ENCODE measurements around the gene RABEP2.
A peak's percentile ranks its signal among the peaks of the same experiment; 100 is the strongest.

The RABEP2 gene

DNA sequence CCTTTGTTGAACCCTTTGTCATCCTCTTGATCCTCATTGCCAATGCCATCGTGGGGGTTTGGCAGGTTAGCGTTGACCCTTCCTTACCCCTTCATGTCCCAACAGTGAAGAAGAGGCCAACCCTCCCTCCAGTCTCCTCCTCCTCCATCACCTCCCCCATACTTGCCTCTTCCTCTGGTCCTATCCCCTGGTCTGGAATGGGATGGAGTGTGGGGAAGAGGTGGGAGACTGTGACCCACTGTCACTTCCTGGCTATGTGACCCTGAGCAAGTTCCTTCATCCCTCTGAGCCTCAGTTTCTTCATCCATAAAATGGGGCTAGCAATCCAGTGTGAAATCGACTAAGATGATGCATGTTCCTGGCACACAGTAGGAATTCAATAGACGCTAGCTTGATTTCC lies 44.1 kb downstream of the RABEP2 start:
- H3K4me3 ChIP-seq (ENCODE audit: low read length, poor library complexity, severe bottlenecking), result no peak overlapping the region

DNA sequence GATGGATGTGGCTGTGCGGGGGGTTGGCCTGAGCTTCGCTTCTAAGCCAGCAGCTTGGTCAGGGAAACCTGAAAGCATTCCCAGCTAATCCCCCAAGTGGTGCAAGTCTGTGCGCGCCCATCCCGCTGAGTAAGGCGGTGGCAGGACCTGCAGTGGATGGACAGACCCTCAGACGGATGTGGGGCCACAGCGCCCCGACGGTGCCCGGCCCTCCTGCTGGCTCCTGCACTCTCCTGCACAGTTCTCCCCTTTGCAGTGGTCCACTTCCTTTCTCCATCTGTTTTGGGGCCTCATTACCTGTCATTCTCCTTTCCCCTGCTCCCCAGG lies 44.5 kb downstream of the RABEP2 start:
- peak overlapping the region; percentile 90 for H3K9ac ChIP-seq (ENCODE audit: low read depth, low read length, poor library complexity, severe bottlenecking)
- H3K4me2 ChIP-seq (ENCODE audit: low read depth, low read length, poor library complexity, severe bottlenecking), result peak overlapping the region; percentile 96
- H3K27me3 ChIP-seq (ENCODE audit: insufficient read depth, low read length, poor library complexity, severe bottlenecking), result no peaks in the 10 kb centered on the region
- H3K36me3 ChIP-seq (ENCODE audit: insufficient read depth, low read length), result no peaks in the 10 kb centered on the region
- H3K4me1 ChIP-seq (ENCODE audit: insufficient read depth, low read length, poor library complexity, severe bottlenecking), result peaks cover 14% of the 10 kb centered on the region
- peak overlapping the region; percentile 86 for H3K4me3 ChIP-seq (ENCODE audit: low read length, poor library complexity, severe bottlenecking)
- TF ChIP-seq, protein P1, sequence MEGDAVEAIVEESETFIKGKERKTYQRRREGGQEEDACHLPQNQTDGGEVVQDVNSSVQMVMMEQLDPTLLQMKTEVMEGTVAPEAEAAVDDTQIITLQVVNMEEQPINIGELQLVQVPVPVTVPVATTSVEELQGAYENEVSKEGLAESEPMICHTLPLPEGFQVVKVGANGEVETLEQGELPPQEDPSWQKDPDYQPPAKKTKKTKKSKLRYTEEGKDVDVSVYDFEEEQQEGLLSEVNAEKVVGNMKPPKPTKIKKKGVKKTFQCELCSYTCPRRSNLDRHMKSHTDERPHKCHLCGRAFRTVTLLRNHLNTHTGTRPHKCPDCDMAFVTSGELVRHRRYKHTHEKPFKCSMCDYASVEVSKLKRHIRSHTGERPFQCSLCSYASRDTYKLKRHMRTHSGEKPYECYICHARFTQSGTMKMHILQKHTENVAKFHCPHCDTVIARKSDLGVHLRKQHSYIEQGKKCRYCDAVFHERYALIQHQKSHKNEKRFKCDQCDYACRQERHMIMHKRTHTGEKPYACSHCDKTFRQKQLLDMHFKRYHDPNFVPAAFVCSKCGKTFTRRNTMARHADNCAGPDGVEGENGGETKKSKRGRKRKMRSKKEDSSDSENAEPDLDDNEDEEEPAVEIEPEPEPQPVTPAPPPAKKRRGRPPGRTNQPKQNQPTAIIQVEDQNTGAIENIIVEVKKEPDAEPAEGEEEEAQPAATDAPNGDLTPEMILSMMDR (conservative IDR thresholded peaks at IDR 0.05; ENCODE audit: low read length), result no peak
- no peak for TF ChIP-seq EZH2phosphoT487 (IDR thresholded peaks at IDR 0.05; ENCODE audit: borderline replicate concordance)
- no peaks in the 10 kb centered on the region for H4K20me1 ChIP-seq (ENCODE audit: insufficient read depth, low read length, poor library complexity, severe bottlenecking)
- no peaks in the 10 kb centered on the region; the same call in 1 of the 2 replicates for H3F3A ChIP-seq (ENCODE audit: low read depth)
- no peaks in the 10 kb centered on the region for H3K9me2 ChIP-seq (replicated peaks; ENCODE audit: low read depth, low read length)
- no peak overlapping the region for H2AFZ ChIP-seq (ENCODE audit: low read length)
- no peaks in the 10 kb centered on the region for H3K9me3 ChIP-seq (ENCODE audit: insufficient read depth, low read depth, low read length)
- peaks cover 14% of the 10 kb centered on the region for H3K79me2 ChIP-seq (ENCODE audit: insufficient read depth, low read length)

More for the DNA sequence above, 44.1 kb downstream of the RABEP2 start:
- Histone ChIP-seq H3K9me2 (replicated peaks; ENCODE audit: low read depth, low read length) (no peaks in the 10 kb centered on the region), H3K9me3 (ENCODE audit: insufficient read depth, low read depth, low read length) (no peaks in the 10 kb centered on the region), H3K79me2 (ENCODE audit: insufficient read depth, low read length) (peaks cover 14% of the 10 kb centered on the region), H3K4me2 (ENCODE audit: low read depth, low read length, poor library complexity, severe bottlenecking) (no peak overlapping the region), H3K9ac (ENCODE audit: low read depth, low read length, poor library complexity, severe bottlenecking) (no peak overlapping the region), H3K36me3 (ENCODE audit: insufficient read depth, low read length) (no peaks in the 10 kb centered on the region), H3K27me3 (ENCODE audit: insufficient read depth, low read length, poor library complexity, severe bottlenecking) (no peaks in the 10 kb centered on the region), H3K4me1 (ENCODE audit: insufficient read depth, low read length, poor library complexity, severe bottlenecking) (peaks cover 14% of the 10 kb centered on the region), H3F3A (ENCODE audit: low read depth) (no peaks in the 10 kb centered on the region), H2AFZ (ENCODE audit: low read length) (no peak overlapping the region), H4K20me1 (ENCODE audit: insufficient read depth, low read length, poor library complexity, severe bottlenecking) (no peaks in the 10 kb centered on the region)
- TF ChIP-seq, protein P1 (conservative IDR thresholded peaks at IDR 0.05; ENCODE audit: low read length), result no peak
- TF ChIP-seq EZH2phosphoT487 (IDR thresholded peaks at IDR 0.05; ENCODE audit: borderline replicate concordance), result no peak

DNA sequence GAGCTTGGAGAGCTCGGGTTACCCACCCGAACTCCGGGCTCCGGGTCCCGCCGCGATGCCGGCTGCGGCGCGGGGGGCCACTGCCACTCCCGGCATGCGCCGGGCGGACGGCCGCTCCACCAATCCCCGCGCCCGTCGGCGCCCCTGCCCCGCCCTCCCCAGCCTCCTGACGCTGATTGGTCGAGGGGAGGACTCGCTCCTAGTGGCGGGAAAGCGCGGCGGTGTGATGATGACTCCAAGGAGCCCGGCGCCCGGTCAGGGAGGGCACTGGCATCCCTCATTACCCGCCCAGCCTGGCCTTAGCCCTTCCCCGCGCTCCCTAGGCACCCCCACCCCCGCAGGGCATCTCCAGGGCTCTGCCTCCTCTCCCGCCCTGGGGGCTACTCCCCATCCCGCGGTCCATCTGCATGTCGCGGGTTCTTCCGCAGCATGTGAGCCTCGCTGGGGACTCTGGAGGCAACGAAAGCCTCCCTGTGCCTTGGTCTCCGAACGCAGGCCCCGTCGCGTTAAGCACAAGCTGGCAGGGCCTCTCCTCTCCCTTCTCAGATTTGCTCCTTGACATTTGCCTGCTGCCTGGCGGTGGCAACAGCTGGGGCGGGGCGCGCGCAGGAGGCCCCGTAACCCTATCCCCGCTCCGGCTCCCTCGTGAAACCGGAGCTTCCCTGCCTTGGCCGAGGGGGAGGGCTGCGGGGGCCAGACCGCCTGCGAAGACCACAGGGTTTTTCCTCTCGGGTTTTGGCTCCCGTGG lies 45.0 kb downstream of the RABEP2 start:
- TF ChIP-seq, protein P1 (conservative IDR thresholded peaks at IDR 0.05; ENCODE audit: low read length), result no peak
- TF ChIP-seq EZH2phosphoT487 (IDR thresholded peaks at IDR 0.05; ENCODE audit: borderline replicate concordance), result no peak
- Histone ChIP-seq H3K9ac (ENCODE audit: low read depth, low read length, poor library complexity, severe bottlenecking) (peak overlapping the region; percentile 90), H3F3A (ENCODE audit: low read depth) (no peaks in the 10 kb centered on the region; the same call in 1 of the 2 replicates), H3K4me2 (ENCODE audit: low read depth, low read length, poor library complexity, severe bottlenecking) (peak overlapping the region; percentile 96), H3K27me3 (ENCODE audit: insufficient read depth, low read length, poor library complexity, severe bottlenecking) (no peaks in the 10 kb centered on the region), H4K20me1 (ENCODE audit: insufficient read depth, low read length, poor library complexity, severe bottlenecking) (no peaks in the 10 kb centered on the region), H2AFZ (ENCODE audit: low read length) (peak overlapping the region; percentile 86), H3K4me1 (ENCODE audit: insufficient read depth, low read length, poor library complexity, severe bottlenecking) (peaks cover 14% of the 10 kb centered on the region), H3K4me3 (ENCODE audit: low read length, poor library complexity, severe bottlenecking) (peak overlapping the region; percentile 86), H3K36me3 (ENCODE audit: insufficient read depth, low read length) (no peaks in the 10 kb centered on the region), H3K9me3 (ENCODE audit: insufficient read depth, low read depth, low read length) (no peaks in the 10 kb centered on the region), H3K9me2 (replicated peaks; ENCODE audit: low read depth, low read length) (no peaks in the 10 kb centered on the region), H3K79me2 (ENCODE audit: insufficient read depth, low read length) (peaks cover 14% of the 10 kb centered on the region)
